SK-N-SH (cell line): ENCODE measurements around the gene BEST3. TPM values are rescaled to one million over a fixed set of nuclear protein-coding genes. Genes with fewer than 3 reads are reported as not detected.

Source experiments
- CTCF ChIA-PET: fragments of 300-600, 350-600 bp; formaldehyde crosslinking; extraction: SDS; loops from one replicate; lab custom pipeline; 2021; lab: Yijun Ruan, JAX
- POLR2A ChIA-PET: fragments of 350-600 bp; sonication (Branson Sonifier 250); formaldehyde crosslinking; extraction: SDS; loops from one replicate; lab custom pipeline; 2020; ENCODE audit warnings: antibody characterized with exemption, inconsistent platforms; lab: Yijun Ruan, JAX
- DNase-seq: peaks from one replicate; pipeline ENCODE4 v3.0.0; 2012
- H2AFZ ChIP-seq: fragments of 200-600 bp; sonication (generic); 2 replicates; pipeline ENCODE4 v1.8.1; 2016; ENCODE audit warnings: antibody characterized with exemption, mild to moderate bottlenecking, low read depth
- H3F3A ChIP-seq: fragments of 200-600 bp; sonication (generic); replicated peaks from 2 replicates; pipeline ENCODE3; 2016; ENCODE audit warnings: antibody characterized with exemption, mild to moderate bottlenecking; ENCODE audit not compliant: insufficient read depth
- H3K27ac ChIP-seq, 2 experiments: fragments of 200-500 bp in 1 of 2; fragments of 200-600 bp in 1 of 2; sonication (Bioruptor generic) in 1 of 2; sonication (generic), shearing (Covaris generic) in 1 of 2; 2 replicates each; pipeline versions ENCODE4 v1.5.1 to v1.6.1; 2014 to 2016; ENCODE audit warnings: low read depth in 2 of 2, inconsistent platforms in 1 of 2, low read length in 1 of 2, mild to moderate bottlenecking in 1 of 2, mixed read lengths in 1 of 2
- H3K27me3 ChIP-seq: fragments of 200-600 bp; sonication (generic), shearing (Covaris generic); 2 replicates; pipeline ENCODE4 v1.6.1; 2016; ENCODE audit warnings: mixed run types; ENCODE audit not compliant: insufficient read depth
- H3K36me3 ChIP-seq, 2 experiments: fragments of 200-500 bp in 1 of 2; fragments of 200-600 bp in 1 of 2; sonication (Bioruptor generic) in 1 of 2; sonication (generic) in 1 of 2; replicated peaks in 1 of 2; 2 replicates each; pipeline versions ENCODE3 to v1.5.1; 2014 to 2016; ENCODE audit warnings: low read length in 1 of 2, mild to moderate bottlenecking in 1 of 2; ENCODE audit not compliant: insufficient read depth in 2 of 2, control insufficient read depth in 1 of 2
- H3K4me1 ChIP-seq, 2 experiments: fragments of 200-500 bp in 1 of 2; fragments of 200-600 bp in 1 of 2; sonication (Bioruptor generic) in 1 of 2; sonication (generic), shearing (Covaris generic) in 1 of 2; 2 replicates each; pipeline versions ENCODE4 v1.5.1 to v1.6.1; 2014 to 2016; ENCODE audit warnings: low read depth in 1 of 2, low read length in 1 of 2, mixed run types in 1 of 2; ENCODE audit not compliant: insufficient read depth in 2 of 2, control insufficient read depth in 1 of 2
- H3K4me2 ChIP-seq: fragments of 200-600 bp; sonication (generic), shearing (Covaris generic); 2 replicates; pipeline ENCODE4 v1.6.1; 2017; ENCODE audit warnings: mixed run types
- H3K4me3 ChIP-seq, 2 experiments: fragments of 200-500 bp in 1 of 2; fragments of 200-600 bp in 1 of 2; sonication (Bioruptor generic) in 1 of 2; sonication (generic), shearing (Covaris generic) in 1 of 2; 2 replicates each; pipeline versions ENCODE4 v1.5.1 to v1.8.1; 2014 to 2016; ENCODE audit warnings: low read depth in 2 of 2, inconsistent platforms in 1 of 2, low read length in 1 of 2, mild to moderate bottlenecking in 1 of 2, mixed read lengths in 1 of 2, moderate library complexity in 1 of 2
- H3K79me2 ChIP-seq: fragments of 200-600 bp; sonication (generic); 2 replicates; pipeline ENCODE4 v1.8.1; 2017; ENCODE audit warnings: mild to moderate bottlenecking; ENCODE audit not compliant: insufficient read depth
- H3K9ac ChIP-seq: fragments of 200-600 bp; sonication (generic); 2 replicates; pipeline ENCODE4 v1.6.1; 2017; ENCODE audit warnings: mixed run types
- H3K9me2 ChIP-seq: fragments of 200-600 bp; sonication (generic); 2 replicates; pipeline ENCODE4 v1.6.1; 2017; ENCODE audit warnings: mixed run types
- H3K9me3 ChIP-seq: fragments of 200-600 bp; sonication (generic); 2 replicates; pipeline ENCODE4 v1.6.1; 2017; ENCODE audit warnings: mixed run types, mild to moderate bottlenecking, moderate library complexity
- H4K20me1 ChIP-seq: fragments of 200-600 bp; sonication (generic); 2 replicates; pipeline ENCODE4 v1.6.1; 2017; ENCODE audit warnings: mild to moderate bottlenecking, mixed run types; ENCODE audit not compliant: insufficient read depth
- CHD2 ChIP-seq: fragments of 150-350 bp; IDR thresholded peaks from 2 replicates; pipeline ENCODE4 v1.6.1; 2018; ENCODE audit warnings: low read length; ENCODE audit not compliant: partially characterized antibody
- CTCF ChIP-seq: fragments of 200-600 bp; sonication (generic); IDR thresholded peaks from 2 replicates; pipeline ENCODE4 v1.6.1; 2017; ENCODE audit warnings: antibody characterized with exemption, mild to moderate bottlenecking, moderate library complexity
- EP300 ChIP-seq, 2 experiments: IDR thresholded peaks; 2 replicates each; pipeline versions ENCODE4 v1.4.0 to v1.6.1; 2012; ENCODE audit warnings: borderline replicate concordance in 1 of 2, low read depth in 1 of 2, low read length in 1 of 2
- FOSL2 ChIP-seq: IDR thresholded peaks from 2 replicates; pipeline ENCODE4 v1.4.0; 2012; ENCODE audit warnings: low read depth, mild to moderate bottlenecking, moderate library complexity, borderline replicate concordance
- FOXM1 ChIP-seq: IDR thresholded peaks from 2 replicates; pipeline ENCODE4 v1.4.0; 2012; ENCODE audit warnings: low read depth, mild to moderate bottlenecking
- GATA2 ChIP-seq: sonication (generic); formaldehyde crosslinking; IDR thresholded peaks from 2 replicates; pipeline ENCODE4 v1.5.0; 2020; ENCODE audit warnings: mild to moderate bottlenecking, missing genetic modification reagents
- IRF3 ChIP-seq: fragments of 150-350 bp; IDR thresholded peaks from 2 replicates; pipeline ENCODE4 v1.6.1; 2016; ENCODE audit warnings: mild to moderate bottlenecking, low read depth, low read length
- JUND ChIP-seq: IDR thresholded peaks from 2 replicates; pipeline ENCODE4 v1.4.0; 2012
- MEF2A ChIP-seq: IDR thresholded peaks from 2 replicates; pipeline ENCODE4 v1.4.0; 2012; ENCODE audit warnings: low read depth, borderline replicate concordance
- NFIC ChIP-seq: IDR thresholded peaks from 2 replicates; pipeline ENCODE4 v1.4.0; 2012; ENCODE audit warnings: borderline replicate concordance
- PBX3 ChIP-seq: IDR thresholded peaks from 2 replicates; pipeline ENCODE4; 2012
- POLR2AphosphoS5 ChIP-seq: IDR thresholded peaks from 2 replicates; pipeline ENCODE4 v1.6.1; 2012; ENCODE audit warnings: low read depth, low read length
- RAD21 ChIP-seq: IDR thresholded peaks from 2 replicates; pipeline ENCODE4 v1.6.1; 2012; ENCODE audit warnings: mild to moderate bottlenecking, low read length
- RFX5 ChIP-seq: IDR thresholded peaks from 2 replicates; pipeline ENCODE4 v1.6.1; 2012; ENCODE audit warnings: mild to moderate bottlenecking, improper control_type of control experiment, low read length
- TAF1 ChIP-seq: IDR thresholded peaks from 2 replicates; pipeline ENCODE4 v1.6.1; 2012; ENCODE audit warnings: low read depth, mild to moderate bottlenecking, low read length, moderate library complexity, borderline replicate concordance
- TCF12 ChIP-seq: IDR thresholded peaks from 2 replicates; pipeline ENCODE4 v1.4.0; 2012
- TEAD4 ChIP-seq: IDR thresholded peaks from 2 replicates; pipeline ENCODE4 v1.4.0; 2012; ENCODE audit warnings: mild to moderate bottlenecking, borderline replicate concordance; ENCODE audit not compliant: insufficient read depth
- USF1 ChIP-seq: IDR thresholded peaks from 2 replicates; pipeline ENCODE4 v1.4.0; 2012; ENCODE audit warnings: low read depth, borderline replicate concordance
- USF2 ChIP-seq: fragments of 150-350 bp; IDR thresholded peaks from 2 replicates; pipeline ENCODE4 v1.6.1; 2017; ENCODE audit warnings: antibody characterized with exemption, low read length, low read depth, borderline replicate concordance
- WGBS: methylation state at CpG from one replicate; pipeline ENCODE4 v1.1.6; 2017; ENCODE audit warnings: low lambda C conversion rate; 5-methylcytosine and 5-hydroxymethylcytosine counted together
- polyA plus RNA-seq, 3 experiments: library from polyadenylated mRNA; depleted of rRNA; stranded (reverse); fragments of >200 nt; gene quantifications; 2 replicates each; pipeline ENCODE4 v1.2.3, GENCODE V29; 2012

The BEST3 gene
- polyA plus RNA-seq, 1 of the 3 experiments (the other 2 are of a cell fraction), result 0.48 TPM

GRCh38 chr12:69684466-69684865 lies 14.6 kb downstream of the BEST3 start (continued):
- TF ChIP-seq USF1 (no peak), PBX3 (no peak), POLR2AphosphoS5 (no peak), TEAD4 (no peak), JUND (no peak), TAF1 (no peak), RAD21 (no peak)

- POLR2A ChIA-PET, result no interaction called here
- H3K36me3 ChIP-seq, result no peaks in the 10 kb centered on the region
- CTCF ChIA-PET, result interaction anchor here (0.9 kb wide), 1 partner anchor 18 kb away, joined by 4 read pairs; no protein-coding TSS in a partner anchor
- no peaks in the 10 kb centered on the region for H3K27me3 ChIP-seq
- no peaks in the 10 kb centered on the region for H3K79me2 ChIP-seq
- H3K9me2 ChIP-seq, result no peaks in the 10 kb centered on the region
- no peak overlapping the region for H2AFZ ChIP-seq
- H3K4me2 ChIP-seq, result no peak overlapping the region
- no peak overlapping the region for H3K4me3 ChIP-seq
- H3K9me3 ChIP-seq, result no peaks in the 10 kb centered on the region
- H3K27ac ChIP-seq, result no peak overlapping the region
- H3F3A ChIP-seq, result peaks cover 6% of the 10 kb centered on the region
- DNase-seq, result no peak
- TF ChIP-seq RFX5 (no peak), NFIC (no peak), TCF12 (no peak), FOXM1 (no peak), CTCF (no peak), USF2 (no peak), PBX3 (no peak), FOSL2 (no peak), EP300 (IDR thresholded peaks at IDR 0.05; ENCODE audit: borderline replicate concordance in 1 of 2, low read depth in 1 of 2, low read length in 1 of 2) (no peak), IRF3 (no peak), RAD21 (no peak), MEF2A (no peak), GATA2 (no peak), CHD2 (no peak), POLR2AphosphoS5 (no peak), USF1 (no peak)
- no peak overlapping the region for H3K9ac ChIP-seq
- no peaks in the 10 kb centered on the region for H4K20me1 ChIP-seq
- H3K4me1 ChIP-seq, result 0 out of 4 replicates have a peak, but pooled peaks cover 0 to 3% of the 10 kb centered on the region in 2 experiments
- WGBS, result 97% methylated on average over 2 of the region's 2 CpGs
Observed at GRCh38 chr12:69682110-69682755, 16.9 kb downstream of the BEST3 start.
